ENCODE results near the gene ERV3-1. TPM values are rescaled to one million over a fixed set of nuclear protein-coding genes. Genes with fewer than 3 reads are reported as not detected.
"Not testable (repeated sequence)": the region's sequence is repeated elsewhere in the genome, so short reads cannot be mapped to it uniquely, and the experiment has no call there.

ERV3-1 gene, protein sequence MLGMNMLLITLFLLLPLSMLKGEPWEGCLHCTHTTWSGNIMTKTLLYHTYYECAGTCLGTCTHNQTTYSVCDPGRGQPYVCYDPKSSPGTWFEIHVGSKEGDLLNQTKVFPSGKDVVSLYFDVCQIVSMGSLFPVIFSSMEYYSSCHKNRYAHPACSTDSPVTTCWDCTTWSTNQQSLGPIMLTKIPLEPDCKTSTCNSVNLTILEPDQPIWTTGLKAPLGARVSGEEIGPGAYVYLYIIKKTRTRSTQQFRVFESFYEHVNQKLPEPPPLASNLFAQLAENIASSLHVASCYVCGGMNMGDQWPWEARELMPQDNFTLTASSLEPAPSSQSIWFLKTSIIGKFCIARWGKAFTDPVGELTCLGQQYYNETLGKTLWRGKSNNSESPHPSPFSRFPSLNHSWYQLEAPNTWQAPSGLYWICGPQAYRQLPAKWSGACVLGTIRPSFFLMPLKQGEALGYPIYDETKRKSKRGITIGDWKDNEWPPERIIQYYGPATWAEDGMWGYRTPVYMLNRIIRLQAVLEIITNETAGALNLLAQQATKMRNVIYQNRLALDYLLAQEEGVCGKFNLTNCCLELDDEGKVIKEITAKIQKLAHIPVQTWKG
- 11.0 TPM for polyA plus RNA-seq (2012; ENCODE audit: low read depth, missing spikeins)

DNA sequence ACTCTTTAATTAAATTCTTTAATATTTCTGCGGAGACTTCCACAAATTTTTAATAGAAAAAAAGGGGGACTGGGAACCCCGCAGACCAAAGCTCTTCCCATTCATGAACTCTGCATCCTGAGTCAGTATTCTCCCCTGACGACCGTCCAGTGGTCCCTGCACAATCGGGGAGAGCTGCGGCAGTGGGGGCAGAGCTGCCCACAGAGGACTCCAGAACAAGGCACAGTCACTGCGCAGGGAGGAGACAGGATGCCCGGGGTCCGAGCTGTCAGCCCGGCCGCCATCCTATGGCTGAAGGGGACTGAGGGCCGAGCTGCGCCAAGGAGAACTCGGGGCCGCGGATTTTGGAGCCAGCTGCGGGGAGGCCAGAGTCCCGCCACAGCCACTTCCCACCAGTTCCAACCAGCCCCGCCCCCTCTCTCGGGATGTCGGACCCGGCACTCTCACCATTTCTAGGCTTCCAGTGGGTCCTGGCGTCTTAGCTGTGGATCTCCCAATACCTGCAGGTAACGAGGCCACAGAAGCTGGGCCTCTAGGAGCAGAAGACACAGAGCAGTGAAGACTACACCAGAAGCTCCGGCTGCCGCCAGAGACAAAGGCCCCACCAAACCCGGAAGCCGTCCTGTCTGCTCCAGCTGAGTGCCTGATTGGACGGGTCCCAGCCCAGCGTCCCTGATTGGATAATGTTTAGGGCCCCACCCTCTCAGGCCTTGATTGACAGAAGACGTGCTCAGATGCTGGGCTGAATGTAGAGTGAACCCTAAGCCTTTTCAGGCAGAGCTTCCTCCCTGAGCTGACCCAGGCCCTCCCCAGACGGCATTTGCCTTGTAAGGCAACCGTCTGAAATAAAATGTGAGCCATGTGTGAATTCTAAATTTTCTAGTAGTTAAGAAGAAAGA is at the start of gene ERV3-1:
Gene ERV3-1, minus strand, starts transcription at position 594 of the 899 bp plus-strand sequence. CDS start 13,661 bp downstream, outside the sequence.
- FAIRE-seq: peak; percentile 88
- TF ChIP-seq TAF1 (IDR thresholded peaks at IDR 0.05; ENCODE audit: low read depth, low read length): peak; percentile 91
- TF ChIP-seq POU2F2 (IDR thresholded peaks at IDR 0.05; ENCODE audit: low read depth, low read length): peak; percentile 79; the same call in 1 of the 2 replicates
- TF ChIP-seq SPI1 (IDR thresholded peaks at IDR 0.05; ENCODE audit: low read depth, low read length): peak; percentile 53
- peak; percentile 95 for TF ChIP-seq POLR2AphosphoS5 (IDR thresholded peaks at IDR 0.05; ENCODE audit: low read depth, low read length)
- TF ChIP-seq POLR2A (IDR thresholded peaks at IDR 0.05; ENCODE audit: low read depth, low read length): peak; percentile 97
- no peak for TF ChIP-seq PAX5 (IDR thresholded peaks at IDR 0.05; ENCODE audit: insufficient read depth, low read length, severe bottlenecking)
- DNase-seq (ENCODE audit: insufficient read length, low spot score): peak; percentile 74

DNA sequence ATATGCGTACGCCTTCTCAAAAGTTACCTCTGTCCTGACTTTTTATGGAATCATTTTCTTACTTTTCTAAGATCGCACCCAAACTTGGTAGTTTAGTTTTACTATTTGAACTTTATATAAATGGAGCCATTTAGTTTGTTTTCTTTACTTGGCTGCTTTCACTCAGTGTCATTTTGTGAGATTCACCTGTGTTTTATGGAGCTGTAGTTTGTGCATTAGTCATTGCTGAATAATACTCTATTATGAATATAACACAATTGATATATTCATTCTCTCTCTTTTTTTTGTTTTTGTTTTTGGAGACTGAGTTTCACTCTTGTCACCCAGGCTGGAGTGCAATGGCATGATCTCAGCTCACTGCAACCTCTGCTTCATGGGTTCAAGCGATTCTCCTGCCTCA is 49.3 kb upstream of the ERV3-1 start:
- DNase-seq (ENCODE audit: insufficient read length, low spot score); FAIRE-seq: not testable (repeated sequence)

DNA sequence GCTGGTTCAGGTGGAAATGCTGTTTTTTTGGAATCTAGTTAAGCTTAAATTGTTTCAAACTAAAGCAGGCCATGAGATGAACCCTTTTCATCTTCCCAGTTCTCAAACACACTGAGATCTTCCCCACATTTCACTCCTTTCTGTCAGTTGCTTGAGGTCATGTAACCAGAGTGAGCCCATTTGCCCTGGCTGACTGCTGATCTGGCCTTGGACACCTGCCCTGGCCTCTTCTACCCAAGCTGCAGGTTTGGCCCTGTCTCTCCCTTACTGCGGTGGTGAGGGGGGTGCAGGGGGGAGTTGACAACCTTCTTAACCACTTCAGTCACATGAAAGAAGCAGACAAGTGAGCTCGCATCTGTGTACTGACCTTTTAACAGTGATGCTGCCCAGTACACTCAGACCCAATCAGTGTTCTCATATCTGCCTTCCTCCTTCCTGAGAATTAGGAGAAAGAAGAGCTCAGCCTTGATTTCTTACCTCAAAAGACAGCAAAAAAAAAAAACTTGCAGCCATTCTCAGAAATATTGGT is 48.0 kb upstream of the ERV3-1 start:
- not testable (repeated sequence) for FAIRE-seq; DNase-seq (ENCODE audit: insufficient read length, low spot score)

DNA sequence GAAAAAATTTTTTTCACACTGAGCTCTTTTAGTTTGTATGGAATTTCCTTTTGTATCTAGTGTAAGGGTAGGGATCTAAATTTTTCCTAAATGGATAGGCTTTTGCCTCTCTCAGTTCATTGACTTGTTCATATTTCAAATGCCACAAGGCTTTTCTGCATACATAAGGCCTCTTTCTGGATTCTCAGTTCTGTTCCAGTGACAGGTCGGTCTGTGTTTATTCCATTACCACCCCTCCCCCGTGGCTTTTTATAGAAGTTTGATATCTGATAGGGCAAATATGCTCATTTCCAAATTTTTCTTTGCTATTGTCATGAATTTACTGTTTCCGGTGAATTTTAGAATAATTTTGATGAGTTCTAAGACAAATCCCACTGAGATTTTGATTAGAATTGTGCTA is 45.2 kb upstream of the ERV3-1 start:
- FAIRE-seq; DNase-seq (ENCODE audit: insufficient read length, low spot score): not testable (repeated sequence)

DNA sequence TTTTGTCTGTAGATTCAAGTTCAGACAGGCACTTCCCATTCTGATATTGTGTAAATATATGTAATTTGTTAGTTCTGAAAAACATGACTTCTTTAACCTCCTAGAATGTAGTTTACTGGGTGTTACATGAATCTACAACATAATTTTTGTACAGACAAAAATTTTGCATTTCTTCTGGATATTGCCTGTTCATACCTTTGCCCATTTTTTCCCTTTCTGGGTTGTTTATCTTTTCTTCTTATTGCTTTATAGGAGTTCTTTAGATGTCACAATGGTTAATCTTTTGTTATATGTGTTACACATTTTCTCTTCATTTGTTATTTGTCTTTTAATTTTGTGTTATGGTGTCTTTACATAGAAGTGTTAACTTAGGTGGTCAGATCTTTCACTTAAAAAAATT is 44.7 kb upstream of the ERV3-1 start:
- not testable (repeated sequence) for FAIRE-seq

DNA sequence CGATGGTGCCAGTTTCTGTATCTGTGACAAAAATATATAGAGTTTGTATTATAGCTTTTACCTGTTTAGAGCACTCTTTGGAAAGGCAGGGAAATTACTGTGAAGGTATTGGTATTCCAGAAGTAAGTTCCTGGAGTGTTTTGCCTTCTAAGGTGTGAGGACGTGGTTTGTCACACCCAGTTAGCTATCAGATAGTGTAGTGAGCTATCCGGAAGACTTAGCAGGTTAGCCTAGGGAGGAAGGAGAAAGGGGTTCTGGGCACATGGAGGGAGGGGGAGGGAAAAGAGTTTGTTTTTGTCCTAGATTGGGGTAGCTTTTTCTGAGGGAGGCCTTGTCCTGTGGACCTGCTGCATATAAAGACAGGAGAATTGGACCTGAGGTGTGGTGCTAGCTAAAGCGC is 39.8 kb upstream of the ERV3-1 start:
- DNase-seq (ENCODE audit: insufficient read length, low spot score); FAIRE-seq: not testable (repeated sequence)

More for the DNA sequence above, 44.7 kb upstream of the ERV3-1 start:
- not testable (repeated sequence) for DNase-seq (ENCODE audit: insufficient read length, low spot score)

DNA sequence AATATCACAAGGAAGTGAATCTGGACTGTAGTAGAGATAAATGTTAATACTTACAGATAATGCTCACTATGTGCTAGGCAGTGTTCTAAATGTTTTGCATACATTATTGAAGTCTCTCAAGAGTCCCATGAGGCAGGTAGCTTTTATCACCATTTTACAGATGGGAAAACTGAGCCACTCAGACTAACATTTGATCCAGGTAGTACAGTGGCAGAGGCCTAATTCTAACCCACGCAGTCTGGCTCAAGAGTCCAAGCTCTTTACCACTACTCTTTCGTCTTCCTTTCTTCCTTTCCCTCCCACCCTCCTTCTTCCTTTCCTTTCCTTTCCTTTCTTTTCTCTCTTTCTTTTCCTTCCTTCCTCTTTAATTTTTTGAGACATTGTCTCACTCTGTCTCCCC is 39.1 kb upstream of the ERV3-1 start:
- FAIRE-seq: not testable (repeated sequence)

DNA sequence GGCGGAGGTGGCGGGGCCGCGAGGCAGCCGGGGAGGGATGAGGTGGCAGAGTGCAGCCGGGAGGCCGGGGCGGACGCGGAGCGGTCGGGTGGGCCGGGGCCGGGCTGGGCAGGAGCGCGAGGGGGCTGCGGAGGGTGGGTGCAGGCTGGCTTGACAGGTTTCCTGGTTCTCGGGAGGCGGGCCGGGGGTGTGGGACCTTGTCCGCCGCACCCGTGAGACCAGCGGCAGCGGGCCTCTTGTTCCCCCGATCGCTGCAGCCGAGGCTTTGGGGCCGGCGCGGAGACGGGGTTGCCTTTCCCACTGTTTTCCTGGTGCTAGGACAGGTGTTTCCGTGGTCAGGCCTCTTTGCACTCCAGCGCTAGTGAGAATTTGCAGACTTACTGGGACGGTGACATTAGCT is 32.3 kb upstream of the ERV3-1 start:
- FAIRE-seq; DNase-seq (ENCODE audit: insufficient read length, low spot score): not testable (repeated sequence)

More for the DNA sequence above, 39.1 kb upstream of the ERV3-1 start:
- not testable (repeated sequence) for DNase-seq (ENCODE audit: insufficient read length, low spot score)

DNA sequence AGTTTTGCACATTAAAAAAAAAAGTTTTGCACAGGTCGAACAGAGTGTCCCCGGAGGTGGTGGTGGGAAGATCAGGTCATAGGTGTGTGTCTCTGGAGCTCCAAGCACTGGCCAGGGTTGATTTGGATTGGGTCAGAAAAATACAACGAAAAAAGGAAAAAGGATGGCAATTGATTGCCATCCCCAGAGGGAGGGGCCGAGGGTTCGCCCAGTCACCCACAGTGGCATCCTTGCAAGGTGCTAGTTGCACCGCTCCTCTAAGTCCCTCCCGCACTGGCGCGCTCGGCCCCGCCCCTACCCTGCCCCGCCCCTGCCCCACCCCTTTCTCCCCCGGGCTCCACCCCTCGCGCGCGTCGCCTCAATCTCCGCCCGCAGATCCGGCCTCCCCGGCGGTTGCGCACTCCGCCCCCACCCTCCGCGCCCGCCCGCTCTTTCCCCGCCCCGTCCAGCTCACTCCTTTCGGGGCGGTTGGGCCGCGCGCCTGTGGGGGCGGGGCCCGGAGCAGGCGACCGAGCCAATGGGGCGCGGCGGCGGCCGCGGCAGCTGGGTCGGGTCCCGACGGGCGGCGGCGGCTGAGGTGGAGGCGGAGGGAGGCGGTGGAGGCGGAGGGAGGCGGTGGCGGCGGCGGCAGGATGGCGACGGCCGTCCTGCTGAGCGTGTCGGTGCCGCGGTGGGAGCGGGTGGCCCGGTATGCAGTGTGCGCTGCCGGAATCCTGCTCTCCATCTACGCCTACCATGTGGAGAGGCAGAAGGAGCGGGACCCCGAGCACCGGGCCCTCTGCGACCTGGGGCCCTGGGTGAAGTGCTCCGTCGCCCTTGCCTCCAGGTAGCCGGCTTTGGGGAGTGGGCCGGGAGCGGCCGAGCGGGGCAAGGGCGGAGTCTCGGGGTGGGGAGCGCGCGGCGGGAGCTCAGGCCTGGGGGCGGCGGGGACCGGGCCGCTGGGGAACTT is 31.5 kb upstream of the ERV3-1 start:
- FAIRE-seq (peak; percentile 86), DNase-seq (ENCODE audit: insufficient read length, low spot score) (peak; percentile 77)
- TF ChIP-seq TAF1 (IDR thresholded peaks at IDR 0.05; ENCODE audit: low read depth, low read length) (peak; percentile 60), POU2F2 (IDR thresholded peaks at IDR 0.05; ENCODE audit: low read depth, low read length) (no peak)

DNA sequence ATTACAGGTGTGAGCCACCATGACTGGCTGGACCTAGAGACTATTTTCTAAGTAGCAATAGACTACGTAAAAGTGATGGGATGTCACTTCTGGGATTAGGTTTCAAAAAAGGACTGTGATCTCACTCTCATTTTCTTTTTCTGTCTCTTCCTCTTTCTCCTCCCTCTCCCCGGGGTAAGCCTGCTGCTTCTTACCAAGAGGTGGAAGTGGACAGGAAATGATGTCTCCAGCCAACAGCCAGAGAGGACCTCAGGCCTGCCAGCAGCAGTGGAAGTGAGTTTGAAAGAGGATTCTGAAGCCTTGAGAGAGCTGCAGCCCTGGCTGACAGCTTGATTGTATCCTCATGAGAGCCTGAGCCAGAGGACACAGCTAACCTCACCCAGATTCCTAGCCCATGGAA is 30.0 kb upstream of the ERV3-1 start:
- DNase-seq (ENCODE audit: insufficient read length, low spot score): not testable (repeated sequence)
- TF ChIP-seq SPI1 (IDR thresholded peaks at IDR 0.05; ENCODE audit: low read depth, low read length): peak; percentile 21; the same call in 1 of the 2 replicates
- peak; percentile 41 for FAIRE-seq

DNA sequence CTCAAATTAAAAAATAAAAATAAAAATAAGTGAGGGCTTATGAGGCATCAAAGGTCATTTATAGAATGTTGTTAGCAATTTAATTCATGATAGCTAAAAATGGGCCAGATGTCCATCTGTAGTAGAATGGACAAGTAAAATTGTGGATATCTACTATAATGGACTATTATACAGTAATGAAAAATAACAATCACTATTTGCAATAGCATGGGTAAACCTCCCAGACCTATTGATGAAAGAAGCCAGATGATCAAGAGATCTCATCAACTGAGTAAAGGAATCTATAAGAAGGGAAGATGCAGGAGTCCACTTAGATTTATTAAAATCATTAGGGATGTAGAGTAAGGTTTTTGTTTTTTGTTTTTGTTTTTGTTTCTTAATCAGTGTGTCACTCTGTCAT is 29.0 kb upstream of the ERV3-1 start:
- FAIRE-seq; DNase-seq (ENCODE audit: insufficient read length, low spot score): not testable (repeated sequence)

DNA sequence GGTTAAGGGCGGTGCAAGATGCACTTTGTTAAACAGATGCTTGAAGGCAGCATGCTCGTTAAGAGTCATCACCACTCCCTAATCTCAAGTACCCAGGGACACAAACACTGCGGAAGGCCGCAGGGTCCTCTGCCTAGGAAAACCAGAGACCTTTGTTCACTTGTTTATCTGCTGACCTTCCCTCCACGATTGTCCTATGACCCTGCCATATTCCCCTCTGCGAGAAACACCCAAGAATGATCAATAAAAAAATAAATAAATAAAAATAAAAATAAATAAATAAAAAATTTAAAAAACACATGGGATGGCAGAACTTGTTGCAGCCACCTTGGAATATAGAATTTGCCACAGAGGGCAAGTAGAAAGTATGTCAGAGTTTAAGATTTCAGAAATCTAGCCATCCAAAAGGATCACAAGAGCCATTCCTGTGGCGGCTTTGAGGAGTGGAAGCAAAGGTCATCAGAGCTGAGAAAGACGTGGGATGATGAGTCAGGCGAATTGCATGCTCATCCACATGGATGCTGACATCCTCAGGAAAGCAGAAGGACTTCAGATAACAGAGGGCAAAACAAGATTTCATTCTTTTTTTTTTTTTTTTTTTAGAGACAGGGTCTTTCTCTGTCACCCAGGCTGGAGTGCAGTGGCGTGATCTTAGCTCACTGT is 27.8 kb upstream of the ERV3-1 start:
- DNase-seq (ENCODE audit: insufficient read length, low spot score); FAIRE-seq: not testable (repeated sequence)

DNA sequence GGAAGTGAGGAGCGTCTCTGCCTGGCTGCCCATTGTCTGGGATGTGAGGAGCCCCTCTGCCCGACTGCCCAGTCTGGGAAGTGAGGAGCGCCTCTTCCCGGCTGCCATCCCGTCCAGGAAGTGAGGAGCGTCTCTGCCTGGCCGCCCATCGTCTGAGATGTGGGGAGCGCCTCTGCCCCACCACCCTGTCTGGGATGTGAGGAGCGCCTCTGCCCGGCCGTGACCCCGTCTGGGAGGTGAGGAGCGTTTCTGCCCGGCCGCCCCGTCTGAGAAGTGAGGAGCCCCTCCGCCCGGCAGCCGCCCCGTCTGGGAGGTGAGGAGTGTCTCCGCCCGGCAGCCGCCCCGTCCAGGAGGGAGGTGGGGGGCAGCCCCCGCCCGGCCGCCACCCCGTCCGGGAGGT is 26.9 kb upstream of the ERV3-1 start:
- not testable (repeated sequence) for DNase-seq (ENCODE audit: insufficient read length, low spot score); FAIRE-seq

DNA sequence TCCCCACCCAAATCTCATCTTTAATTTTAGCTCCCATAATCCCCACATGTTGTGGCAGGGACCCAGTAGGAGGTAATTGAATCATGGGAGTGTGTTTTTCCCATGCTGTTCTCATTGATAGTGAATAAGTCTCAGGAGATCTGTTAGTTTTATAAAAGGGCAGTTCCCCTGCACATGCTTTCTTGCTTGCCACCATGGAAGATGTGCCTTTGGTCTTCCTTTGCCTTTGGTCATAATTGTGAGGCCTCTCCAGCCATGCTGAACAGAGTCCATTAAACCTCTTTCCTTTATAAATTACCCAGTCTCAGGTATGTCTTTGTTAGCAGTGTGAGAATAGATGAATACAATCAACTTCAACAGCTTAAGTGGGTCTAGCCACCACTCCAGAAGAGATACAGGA is 18.5 kb upstream of the ERV3-1 start:
- not testable (repeated sequence) for FAIRE-seq; DNase-seq (ENCODE audit: insufficient read length, low spot score)

DNA sequence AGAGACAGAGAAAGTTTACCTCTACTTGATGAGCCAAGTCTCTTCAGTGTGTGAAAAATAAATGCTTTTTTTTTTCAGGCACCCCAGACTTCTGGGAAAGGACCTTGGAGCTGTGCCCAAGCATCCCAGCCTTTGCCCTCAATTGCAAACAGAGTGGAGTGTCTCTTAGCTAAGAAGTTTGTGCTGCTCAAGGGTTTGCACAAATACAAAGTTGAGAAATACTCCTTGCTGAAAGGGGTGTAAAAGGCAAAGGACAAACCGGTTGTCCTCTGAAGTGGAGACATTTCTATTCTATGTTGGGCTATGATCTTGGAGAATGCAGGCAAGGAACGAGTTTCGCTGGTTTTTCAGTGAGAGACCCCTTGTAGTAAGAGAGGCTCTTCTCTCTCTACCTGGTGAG is 14.5 kb upstream of the ERV3-1 start:
- DNase-seq (ENCODE audit: insufficient read length, low spot score); FAIRE-seq: not testable (repeated sequence)

DNA sequence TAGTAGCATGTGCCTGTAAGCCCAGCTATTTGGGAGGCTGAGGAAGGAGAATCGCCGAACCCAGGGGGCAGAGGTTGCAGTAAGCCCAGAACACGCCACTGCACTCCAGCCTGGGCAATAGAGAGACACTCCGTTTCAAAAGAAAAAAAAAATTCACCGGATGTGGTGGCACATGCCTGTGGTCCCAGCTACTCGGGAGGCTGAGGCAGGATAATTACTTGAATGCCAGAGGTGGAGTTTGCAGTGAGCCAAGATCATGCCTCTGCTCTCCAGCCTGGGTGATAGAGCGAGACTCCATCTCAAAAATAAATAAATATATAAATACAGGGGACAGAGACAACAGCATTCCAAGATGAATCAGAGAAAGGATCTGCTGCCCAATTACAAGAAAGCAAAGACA is 3.4 kb upstream of the ERV3-1 start:
- not testable (repeated sequence) for DNase-seq (ENCODE audit: insufficient read length, low spot score); FAIRE-seq

All from GM12891 (cell line).